H1 (cell line): Measurements from ENCODE around the gene STPG1. TPM values are rescaled to one million over a fixed set of nuclear protein-coding genes. Genes with fewer than 3 reads are reported as not detected.

ENCODE experiments used
- GABPA ChIP-seq: IDR thresholded peaks from 2 replicates; pipeline ENCODE4 v1.6.1; 2011; ENCODE audit warnings: mild to moderate bottlenecking, low read length, moderate library complexity, borderline replicate concordance; ENCODE audit not compliant: insufficient read depth
- polyA plus RNA-seq, 7 experiments: library from polyadenylated mRNA; depleted of rRNA in 3 of 7; stranded (reverse) in 5 of 7; unstranded in 2 of 7; fragments of >200 nt in 5 of 7; fragments of 200-250 nt in 2 of 7; gene quantifications; 1 replicate in 5 of 7; 2 replicates in 1 of 7; 4 replicates in 1 of 7; pipeline versions ENCODE4 v1.2.1 to v1.2.3, GENCODE V29; 2011 to 2013; ENCODE audit warnings: missing spikeins in 2 of 7, mixed read lengths in 2 of 7
- total RNA-seq: library from RNA; stranded (reverse); fragmentation: NEBNext Ultra II Directional; extraction: Animal tissue kit (Norgen Biotek cat#: 25700); gene quantifications from 2 replicates; pipeline ENCODE4 v1.2.1, GENCODE V29; 2021
- TF ChIP-seq, protein P1 (sequence below): IDR thresholded peaks from 2 replicates; pipeline ENCODE4 v1.6.1; 2011; ENCODE audit warnings: low read length, improper control_type of control experiment

The STPG1 gene
- total and polyA plus RNA-seq, 2 of the 8 experiments (the other 6 are each of a cell fraction or from before 2014, with no cell fraction given) = 10.3 to 11.2 TPM

DNA sequence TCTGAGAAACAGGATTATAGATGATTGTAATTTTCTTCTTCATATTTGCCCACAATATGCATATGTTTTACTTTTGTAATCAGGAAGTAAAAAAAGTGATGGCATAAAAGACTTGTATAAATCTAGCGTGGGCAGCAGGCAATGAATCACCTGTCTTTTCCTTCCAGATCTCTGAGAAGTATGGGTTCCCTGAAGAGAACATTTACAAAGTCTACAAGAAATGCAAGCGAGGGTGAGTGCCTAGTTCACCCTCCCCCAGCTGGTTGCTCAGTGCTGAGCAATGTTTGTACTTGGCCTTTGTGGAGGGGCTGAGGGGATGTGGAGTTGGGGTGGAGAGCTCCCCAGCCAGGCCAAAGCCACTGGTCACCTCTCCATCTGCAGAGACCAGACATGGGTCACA, 63.7 kb downstream of the STPG1 start (continued):
- TF ChIP-seq, protein P1, sequence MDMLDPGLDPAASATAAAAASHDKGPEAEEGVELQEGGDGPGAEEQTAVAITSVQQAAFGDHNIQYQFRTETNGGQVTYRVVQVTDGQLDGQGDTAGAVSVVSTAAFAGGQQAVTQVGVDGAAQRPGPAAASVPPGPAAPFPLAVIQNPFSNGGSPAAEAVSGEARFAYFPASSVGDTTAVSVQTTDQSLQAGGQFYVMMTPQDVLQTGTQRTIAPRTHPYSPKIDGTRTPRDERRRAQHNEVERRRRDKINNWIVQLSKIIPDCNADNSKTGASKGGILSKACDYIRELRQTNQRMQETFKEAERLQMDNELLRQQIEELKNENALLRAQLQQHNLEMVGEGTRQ = no peak
- TF ChIP-seq GABPA = no peak
- TF ChIP-seq, all 59 proteins: peak for 0
